HG03342 (cell line): ENCODE data around the gene AGPAT3.

ENCODE experiments used
- ATAC-seq: cut with Tn5 transposase; IDR thresholded peaks from one replicate; pipeline ENCODE4 v1.9.1; 2021; ENCODE audit warnings: mild to moderate bottlenecking, moderate library complexity; ENCODE audit not compliant: unreplicated experiment

Gene AGPAT3

DNA sequence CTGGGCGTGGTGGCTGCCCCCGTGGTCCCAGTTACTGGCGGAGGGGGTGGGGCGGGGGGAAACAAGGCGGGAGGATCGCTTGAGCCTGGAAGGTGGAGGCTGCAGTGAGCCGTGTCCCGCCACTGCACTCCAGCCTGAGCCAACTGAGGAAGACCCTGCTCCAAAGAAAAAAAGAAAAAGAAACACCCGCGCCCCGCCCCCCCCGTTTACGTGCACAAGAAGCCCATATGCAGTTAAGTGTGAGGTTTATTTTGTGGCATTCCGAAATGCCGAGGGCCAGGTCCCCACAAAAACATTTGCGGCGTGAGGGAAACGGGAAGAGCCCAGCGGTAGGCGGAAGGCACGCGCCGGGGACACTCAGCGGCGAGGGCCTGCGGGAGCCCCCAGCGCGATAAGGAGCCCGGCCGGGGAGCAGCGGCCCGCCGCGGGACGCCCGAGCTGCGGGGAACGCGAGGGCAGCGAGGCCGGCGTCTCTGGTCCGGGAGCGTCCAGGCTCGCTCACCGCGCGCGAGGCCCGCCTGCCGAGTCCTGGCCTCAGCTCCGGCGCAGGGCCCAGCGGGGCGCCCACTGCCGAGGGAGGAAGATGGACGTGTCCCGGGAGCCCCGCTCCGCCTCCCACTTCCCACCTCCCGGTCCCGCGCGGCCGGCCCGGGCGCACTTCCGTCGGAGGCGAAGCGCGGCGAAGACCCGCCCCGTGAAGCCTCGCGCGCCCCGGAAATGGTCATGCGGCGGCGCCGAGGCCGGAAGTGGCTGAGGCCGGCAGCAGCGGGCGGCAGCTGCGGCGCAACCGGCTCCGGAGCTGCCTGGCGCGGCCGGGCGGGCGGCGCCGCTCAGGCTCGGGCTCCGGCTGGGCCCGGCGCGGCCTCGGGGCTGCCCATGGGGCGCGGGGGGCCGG lies 146.8 kb downstream of the AGPAT3 start, which contains the start of gene TRAPPC10:
TSS of gene TRAPPC10 (plus strand) at position 731 of the 895 bp plus-strand sequence. CDS start 185 bp downstream, outside the sequence.
- peak; percentile 64 for ATAC-seq

DNA sequence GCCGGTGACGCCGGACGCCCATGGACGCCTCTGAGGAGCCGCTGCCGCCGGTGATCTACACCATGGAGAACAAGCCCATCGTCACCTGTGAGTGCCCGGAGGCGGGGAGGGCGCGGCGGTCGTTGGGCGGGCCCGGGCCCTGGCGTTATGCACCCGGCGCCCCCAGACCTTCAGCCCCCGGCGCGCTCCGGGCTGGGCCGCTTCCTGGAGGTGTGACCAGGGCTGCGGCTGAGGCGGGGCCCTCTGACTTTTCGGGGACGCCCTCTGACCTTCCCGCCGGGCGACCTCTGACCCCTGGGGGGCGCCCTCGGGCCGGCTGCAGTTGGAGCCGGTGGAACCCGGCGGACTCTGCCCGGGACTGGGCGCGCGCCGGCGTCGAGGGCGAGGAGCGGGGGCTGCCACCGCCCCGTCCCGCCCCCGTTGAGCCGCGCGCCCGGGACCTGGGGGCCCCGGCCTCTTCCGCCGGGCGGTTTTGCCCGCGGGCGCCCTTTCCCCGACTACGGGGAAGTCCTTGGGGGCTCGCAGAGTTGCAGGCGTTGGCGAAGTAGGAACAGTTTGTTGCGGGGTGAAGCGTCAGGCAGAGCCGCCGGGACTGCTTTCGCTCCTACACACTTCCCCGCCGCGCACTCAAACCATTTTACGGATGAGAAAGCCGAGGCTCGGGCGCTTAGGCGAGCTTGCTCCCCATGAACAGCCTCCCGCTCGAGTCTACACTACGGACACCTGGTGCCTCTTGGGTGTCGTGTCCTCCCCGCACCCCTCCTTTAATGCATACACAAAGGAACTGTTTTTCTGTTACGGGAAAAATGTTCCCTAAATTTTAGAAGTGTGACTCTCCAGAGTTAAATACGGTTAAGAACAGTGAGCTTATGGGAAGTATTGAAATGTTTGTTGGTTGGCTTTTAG lies 147.7 kb downstream of the AGPAT3 start:
- ATAC-seq = peak; percentile 56

DNA sequence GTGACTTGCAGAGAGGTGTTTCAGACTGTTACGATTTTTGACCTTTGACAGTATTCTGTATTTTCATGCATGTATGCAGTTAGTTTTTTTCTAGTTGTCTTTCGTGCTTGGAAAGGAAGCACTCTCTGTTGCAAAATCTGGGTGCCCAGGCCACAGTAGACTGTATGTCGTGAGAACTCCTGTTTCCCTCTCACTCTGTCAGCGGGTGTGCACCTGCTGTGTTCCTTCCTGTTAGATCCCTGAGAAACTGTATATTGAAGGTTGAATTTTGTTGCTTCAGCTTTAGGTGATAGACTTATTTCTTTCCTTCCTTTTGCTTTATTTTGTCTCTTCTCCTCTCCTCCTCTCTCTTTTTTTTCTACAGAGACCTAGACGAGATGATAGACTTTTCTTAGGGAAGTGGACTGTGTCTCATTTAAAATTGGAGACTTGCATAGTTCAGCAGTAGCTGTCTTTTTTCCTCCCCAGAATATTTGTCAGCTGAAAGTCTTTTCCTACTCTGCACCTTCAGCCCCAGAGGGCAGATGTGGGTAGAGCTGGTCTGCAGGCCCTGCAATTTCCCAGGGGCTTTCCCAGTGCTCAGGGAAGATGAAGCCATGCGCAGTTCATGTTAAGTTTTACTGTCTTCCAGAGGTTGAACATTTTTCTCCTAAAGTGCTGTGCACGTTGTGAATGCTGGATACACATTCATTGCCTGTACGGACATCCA lies 148.5 kb downstream of the AGPAT3 start:
- peak; percentile 5 for ATAC-seq

DNA sequence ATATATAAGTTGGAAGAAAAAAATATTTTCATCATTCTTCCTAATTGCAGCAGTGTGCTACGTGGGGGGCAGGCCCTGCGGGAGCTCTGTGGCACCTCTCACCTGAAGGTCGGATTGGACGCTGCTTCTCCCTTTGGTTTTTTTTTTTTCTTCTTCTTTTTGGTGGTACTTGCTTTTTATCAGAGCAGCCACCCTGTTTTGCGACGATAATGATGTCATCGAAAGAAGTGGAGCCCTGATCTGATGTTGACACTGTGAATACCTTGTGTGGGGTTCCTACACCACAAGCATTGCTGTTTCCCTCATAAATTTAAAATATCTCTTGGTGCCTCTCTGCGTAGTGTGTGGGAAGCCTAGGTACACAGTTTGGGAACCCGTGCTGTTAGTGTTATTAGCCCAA lies 152.6 kb downstream of the AGPAT3 start:
- ATAC-seq = no peak

DNA sequence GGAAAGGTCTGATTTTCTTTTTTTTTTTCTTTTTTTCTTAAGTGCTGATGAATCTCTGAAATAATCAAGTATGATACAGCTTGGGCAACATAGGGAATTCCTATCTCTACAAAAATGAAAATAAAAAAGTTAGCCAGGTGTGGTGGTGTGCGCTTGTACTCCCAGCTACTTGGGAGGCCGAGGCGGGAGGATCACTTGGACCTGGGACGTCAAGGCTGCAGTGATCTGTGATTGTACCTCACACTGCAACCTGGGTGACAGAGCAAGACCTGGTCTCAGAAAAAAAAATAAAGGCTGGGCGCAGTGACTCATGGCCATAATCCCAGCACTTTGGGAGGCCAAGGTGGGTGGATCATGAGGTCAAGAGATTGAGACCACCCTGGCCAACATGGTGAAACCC lies 153.1 kb downstream of the AGPAT3 start:
- ATAC-seq = no peak

GRCh38 chr21:44018813-44019567 lies 154.0 kb downstream of the AGPAT3 start:
- no peak for ATAC-seq

GRCh38 chr21:44019568-44019958 lies 154.5 kb downstream of the AGPAT3 start:
- no peak for ATAC-seq

- no peak for ATAC-seq
These were observed 155.5 kb downstream of the AGPAT3 start for GRCh38 chr21:44020551-44020950.

GRCh38 chr21:44021064-44021463 lies 156.0 kb downstream of the AGPAT3 start:
- no peak for ATAC-seq

GRCh38 chr21:44024257-44024656 lies 159.2 kb downstream of the AGPAT3 start:
- no peak for ATAC-seq

DNA sequence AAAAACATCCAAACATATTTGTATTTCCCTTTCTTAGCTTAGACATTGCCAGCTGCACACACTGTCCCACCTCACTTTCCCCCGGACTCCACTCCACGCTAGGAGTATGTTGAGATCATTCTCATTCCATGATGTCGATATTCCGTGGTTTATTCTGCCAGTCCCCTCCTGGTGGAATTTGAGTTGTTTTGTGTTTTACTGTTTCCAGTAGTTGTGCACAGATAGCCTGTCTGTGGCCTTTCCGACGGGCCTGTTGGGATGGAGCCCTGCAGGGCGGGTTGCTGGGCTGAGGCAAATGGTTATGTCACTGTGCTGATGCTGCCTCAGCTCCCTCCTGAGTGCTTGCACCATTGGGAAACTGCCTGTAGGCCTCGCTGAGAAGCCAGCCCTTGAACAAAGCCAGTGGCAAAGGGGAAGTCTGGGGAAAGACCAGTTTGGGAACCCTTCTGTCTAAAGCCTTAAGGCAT lies 159.9 kb downstream of the AGPAT3 start:
- no peak for ATAC-seq

GRCh38 chr21:44027607-44028286 lies 162.7 kb downstream of the AGPAT3 start:
- ATAC-seq = no peak

GRCh38 chr21:44028287-44028659 lies 163.2 kb downstream of the AGPAT3 start:
- no peak for ATAC-seq

GRCh38 chr21:44029460-44030087 lies 164.6 kb downstream of the AGPAT3 start:
- no peak for ATAC-seq

GRCh38 chr21:44035244-44035643 lies 170.2 kb downstream of the AGPAT3 start:
- no peak for ATAC-seq
